Measurements from ENCODE around the gene NXPH4.

Gene NXPH4

DNA sequence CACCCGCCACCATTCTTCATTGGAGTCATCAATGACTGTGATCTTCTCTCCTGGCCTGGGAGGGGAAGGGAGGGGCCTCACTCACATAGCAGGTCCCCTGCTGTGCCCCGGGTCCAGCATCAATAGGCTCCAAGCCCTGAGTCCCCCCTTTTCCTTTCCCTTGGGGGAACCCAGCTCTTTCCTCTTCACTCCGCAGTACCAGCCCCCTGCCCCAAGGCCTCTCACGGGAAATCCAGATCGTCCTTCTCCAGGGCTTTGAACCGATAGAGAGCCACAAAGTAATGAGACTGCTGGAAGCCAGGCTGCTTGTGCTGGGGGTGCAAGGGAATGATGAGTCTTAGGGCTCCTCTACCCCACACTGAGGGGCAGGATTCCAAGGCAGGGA lies 27.7 kb downstream of the NXPH4 start:
- no peak for DNase-seq

DNA sequence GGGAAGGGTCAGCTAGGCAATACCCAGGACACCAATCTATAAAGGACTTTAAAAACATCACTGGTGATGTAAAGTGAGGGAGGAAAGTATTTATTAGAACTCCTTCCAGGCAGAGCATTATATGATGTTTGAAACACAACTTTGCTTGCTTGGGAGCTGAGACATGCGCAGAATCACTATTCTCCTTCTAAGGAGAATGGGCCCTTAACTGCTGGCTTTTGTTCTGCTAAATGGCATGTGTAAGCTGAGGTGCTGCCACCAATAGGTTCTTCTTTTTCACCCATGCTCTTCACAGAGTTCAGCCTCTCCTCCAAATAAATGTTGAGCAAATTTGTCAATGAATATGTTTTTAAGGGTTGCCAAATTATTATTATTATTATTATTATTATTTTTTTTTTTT lies 30.4 kb downstream of the NXPH4 start:
- DNase-seq: no peak

- DNase-seq: no peak
These were observed 32.5 kb downstream of the NXPH4 start for GRCh38 chr12:57248934-57249742.

DNA sequence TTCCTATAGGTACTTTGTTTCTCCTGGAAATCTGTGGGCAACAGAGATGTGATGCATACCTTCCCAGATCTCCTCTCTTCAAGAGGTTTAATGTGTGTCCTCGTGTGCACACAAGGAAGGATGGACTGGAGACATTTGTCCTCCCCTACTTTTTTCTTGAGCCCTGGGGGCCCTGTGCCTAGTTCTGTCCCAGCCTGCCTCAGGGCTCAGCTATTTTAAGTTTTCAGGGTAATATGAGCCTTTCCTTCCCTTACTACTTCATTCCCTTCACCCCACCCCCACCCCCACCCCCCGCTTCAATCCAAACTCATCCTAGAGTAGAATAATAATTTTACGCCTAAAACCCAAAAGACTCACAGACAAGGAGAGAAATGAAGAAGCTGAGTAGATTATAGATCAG lies 33.9 kb downstream of the NXPH4 start:
- no peak for DNase-seq

DNA sequence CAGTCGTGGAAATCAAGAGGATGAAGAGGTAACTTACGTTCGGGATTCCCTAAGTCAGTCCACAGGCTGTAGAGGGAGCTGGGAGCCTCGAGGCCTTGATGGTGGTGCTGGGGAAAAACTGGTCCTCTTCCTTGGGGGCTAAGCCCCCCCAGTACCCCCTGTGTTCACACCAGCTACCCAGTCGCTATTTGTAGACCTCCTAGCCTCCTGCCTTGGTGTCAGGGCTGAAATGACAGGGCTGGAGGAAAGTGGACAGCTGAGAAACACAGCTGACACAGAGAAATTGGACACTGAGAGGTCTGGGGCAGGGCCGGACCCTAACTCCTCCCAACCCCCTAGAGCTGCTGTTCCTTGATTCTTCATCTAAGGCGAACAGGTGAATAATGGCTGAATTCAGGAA lies 34.4 kb downstream of the NXPH4 start, which contains the start of gene STAC3:
STAC3 (minus strand) TSS at position 232 of the 400 bp plus-strand sequence. CDS start 1,551 bp downstream, outside the sequence.
- no peak for DNase-seq

DNA sequence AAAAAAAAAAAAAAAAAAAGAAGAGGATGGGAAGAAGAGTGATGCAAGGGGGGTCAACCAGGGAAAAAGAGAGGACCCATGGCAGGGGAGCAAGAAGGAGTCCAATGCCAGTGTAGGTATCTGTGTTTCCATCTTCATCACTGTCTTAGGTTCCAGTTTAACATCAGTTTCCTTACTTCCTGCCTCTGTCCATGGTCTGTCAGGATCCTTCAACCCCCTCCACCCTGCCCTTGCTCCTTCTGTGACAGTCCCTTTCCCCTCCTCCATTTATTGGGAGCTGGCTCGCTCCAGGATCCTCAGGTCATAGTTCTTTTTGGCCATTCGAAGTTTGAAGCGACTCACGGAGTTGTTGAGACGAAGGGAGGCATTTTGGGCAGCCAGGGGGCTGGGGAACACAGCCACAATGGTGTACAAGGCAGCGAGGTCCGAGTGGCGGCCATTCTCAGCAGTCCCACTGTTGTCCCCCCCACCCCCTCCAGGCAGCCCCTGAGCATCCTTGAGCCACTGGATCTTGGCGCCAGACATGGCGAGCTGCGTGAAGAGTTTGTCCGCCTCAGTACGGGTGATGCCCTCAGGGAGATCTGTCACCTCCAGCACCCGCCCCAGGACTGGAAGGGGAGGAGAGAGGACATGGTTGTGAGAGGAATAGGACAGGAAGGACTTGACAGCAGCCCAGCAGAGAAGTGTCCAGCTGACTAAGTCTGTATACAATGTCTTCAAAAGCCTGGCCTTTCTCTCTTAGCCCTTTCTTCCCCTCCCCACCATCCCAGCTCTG lies 38.1 kb downstream of the NXPH4 start:
- DNase-seq: no peak

DNA sequence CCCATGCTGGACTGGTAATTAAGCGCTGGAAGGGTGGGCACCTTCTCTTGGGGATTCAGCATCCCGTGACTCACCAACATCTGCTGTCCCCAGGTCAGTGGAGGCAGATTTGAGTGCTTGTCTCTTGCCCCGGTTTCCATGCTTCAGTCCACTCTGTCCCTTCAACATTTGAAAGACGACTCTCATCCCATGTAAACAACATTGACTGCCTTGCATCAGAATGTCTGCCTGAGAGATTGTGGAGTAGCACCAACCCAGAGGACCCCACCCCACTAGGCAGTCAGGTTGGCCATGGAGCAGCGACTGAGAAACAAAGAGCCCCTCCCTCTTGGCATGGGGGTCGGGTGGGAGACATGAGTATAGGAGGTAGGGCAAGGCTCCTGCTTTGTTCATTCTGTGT lies 39.3 kb downstream of the NXPH4 start:
- no peak for DNase-seq

DNA sequence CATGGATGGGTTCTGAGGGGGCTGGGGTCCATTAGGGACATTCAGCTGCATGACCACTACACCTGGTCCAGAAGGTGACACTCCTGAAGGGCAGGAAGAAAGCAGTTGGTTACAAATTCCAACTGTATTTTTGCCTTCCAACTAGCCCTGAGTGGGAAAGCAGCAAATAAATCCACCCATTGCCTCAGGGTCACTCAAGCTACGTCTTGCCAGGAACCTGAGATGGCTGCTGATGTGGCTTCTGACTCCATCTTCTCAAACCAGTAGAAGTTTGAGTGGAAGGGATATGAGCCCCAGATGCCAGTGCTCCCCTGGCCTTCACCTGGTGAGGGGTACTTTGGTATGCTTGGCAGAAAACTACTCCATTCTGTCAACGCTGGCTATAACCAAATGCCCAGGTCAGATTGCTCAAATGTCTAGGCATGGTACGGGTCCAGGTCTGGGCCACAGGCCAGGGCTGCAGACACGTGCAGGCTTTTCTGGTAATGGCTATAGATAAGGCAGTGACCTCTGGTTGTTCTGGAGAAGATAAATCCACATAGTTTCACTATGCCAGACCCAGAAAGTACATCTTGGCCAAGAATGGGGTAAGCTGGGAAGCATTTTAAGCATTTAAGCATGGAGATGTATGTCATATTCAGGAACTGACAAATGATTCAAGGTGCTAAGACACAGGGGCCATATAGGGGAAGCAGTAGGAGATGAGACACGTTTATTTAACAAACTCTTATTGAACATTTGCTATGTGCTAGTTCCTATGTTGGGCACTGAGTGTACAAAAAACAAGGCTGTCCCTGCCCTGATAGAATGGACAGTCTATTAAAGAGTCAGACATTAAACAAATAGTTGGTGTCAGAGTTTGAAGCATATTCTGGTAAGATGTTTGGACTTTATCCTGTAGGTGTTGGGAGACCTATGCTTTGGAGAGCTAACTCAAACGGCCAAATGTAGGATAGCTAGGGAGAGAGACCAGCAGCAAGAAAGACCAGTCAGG lies 42.7 kb downstream of the NXPH4 start:
- DNase-seq: no peak

- no peak for DNase-seq
These were observed 43.8 kb downstream of the NXPH4 start for GRCh38 chr12:57260366-57260765.

DNA sequence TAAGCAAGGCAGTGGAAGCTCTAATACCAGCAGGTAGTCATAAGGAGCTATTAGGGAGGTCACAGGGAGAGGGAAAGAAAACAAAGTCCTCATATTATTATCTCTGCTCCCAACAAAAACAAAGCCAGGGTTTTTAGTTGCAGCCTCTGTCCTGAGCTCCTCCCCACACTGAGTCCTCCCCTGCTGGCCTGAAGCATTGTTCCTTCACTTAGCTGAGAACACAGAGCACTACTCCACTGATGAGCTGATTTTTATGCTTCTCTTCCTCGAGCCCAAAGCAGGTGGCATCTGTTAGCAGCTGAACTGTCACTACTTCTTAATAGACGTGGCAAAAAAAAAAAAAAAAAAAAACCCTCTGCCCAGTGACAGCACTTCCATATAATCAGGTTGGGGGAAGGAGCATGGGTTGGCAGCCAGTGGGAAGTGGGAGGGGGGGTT lies 44.9 kb downstream of the NXPH4 start:
- no peak for DNase-seq

DNA sequence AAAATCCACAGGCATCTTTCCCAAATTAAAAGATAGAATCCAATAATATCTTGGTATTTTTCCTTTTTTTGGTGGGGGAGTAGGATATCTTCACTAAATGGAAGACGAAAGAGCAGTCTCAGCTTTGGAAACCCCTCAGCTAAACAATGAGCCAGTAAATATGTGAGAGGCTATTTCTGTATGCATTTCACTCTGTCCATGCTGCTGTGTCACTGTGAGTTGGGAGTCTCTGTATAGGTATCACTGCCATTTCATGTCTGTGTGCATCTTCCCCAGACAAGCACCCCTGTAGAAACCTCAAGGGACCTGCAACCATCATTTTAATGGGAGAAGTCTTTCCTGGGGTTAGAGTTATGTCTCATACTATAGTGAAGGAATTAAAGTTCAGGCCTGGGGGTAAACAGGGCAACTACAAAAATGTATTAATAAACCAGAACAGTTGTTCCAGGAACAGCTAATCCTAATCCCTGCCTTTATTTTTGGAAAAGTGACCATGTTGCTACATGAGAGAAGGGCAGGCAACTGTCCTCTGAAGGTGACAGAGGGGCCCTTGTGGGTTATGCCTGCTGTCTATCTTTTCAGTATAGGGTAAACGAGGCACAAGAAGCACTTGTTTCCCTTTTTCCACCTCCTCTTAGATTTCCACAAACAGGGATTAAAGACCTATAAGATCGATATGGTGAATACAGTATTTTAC lies 45.7 kb downstream of the NXPH4 start:
- no peak for DNase-seq

DNA sequence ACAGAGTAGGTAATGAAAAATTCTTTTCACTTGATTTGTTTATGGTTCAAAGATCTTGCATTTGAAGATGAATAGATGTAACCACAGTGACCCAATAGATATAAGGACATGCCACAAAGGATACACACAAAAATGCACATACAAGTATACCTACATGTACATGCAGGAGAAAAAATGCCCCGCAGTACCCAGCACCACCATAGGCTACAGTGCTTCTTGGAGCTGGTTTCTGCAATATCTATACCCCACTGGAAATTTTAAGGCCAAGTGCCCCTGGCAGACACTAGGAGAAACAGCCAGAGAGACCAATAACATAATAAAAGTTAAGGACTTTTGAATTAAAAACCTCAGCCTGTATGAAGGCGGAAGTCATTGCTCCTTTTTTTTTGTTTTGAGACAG lies 46.5 kb downstream of the NXPH4 start:
- DNase-seq: no peak

DNA sequence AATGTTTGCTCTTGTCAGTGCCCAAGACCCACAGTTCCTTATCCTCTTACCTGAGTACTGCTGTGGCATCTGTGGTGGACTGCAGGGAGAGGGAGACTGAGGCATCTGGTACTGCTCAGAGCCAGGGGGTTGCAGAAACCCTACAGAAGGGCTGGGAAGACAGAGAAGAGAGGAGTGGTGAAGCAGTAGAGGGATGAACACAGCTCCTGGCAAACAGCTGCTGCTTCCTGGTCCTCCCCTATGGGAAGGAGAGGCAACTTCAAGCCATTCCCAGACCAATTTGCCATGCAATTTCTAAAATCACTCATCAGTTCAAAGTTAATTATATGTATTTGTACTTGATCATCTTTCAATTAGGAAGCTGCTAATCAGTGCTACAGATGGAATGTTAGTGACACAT lies 50.1 kb downstream of the NXPH4 start:
- no peak for DNase-seq

GRCh38 chr12:57268264-57268663 lies 51.7 kb downstream of the NXPH4 start:
- no peak for DNase-seq

- DNase-seq: no peak
These were observed 54.4 kb downstream of the NXPH4 start for GRCh38 chr12:57270966-57271470.

- DNase-seq: no peak
These were observed 56.0 kb downstream of the NXPH4 start for GRCh38 chr12:57272337-57273151.

- DNase-seq: no peak
These were observed 56.9 kb downstream of the NXPH4 start for GRCh38 chr12:57273516-57273915.
